ENCODE measurements around the gene ISX.

Gene ISX

GRCh38 chr22:35051013-35051535 lies 14.9 kb upstream of the ISX start:
- intact Hi-C loops (cut with DNase I) = no loop called here
- DNase-seq = no peak

- no peak for DNase-seq
- intact Hi-C loops (cut with DNase I) = no loop called here
Observed at GRCh38 chr22:35051791-35052190, 14.2 kb upstream of the ISX start.

- intact Hi-C loops (cut with DNase I) = no loop called here
Observed at GRCh38 chr22:35053060-35053835, 12.7 kb upstream of the ISX start.

GRCh38 chr22:35054064-35054463 lies 11.9 kb upstream of the ISX start:
- no peak for DNase-seq
- intact Hi-C loops (cut with DNase I) = no loop called here

More at GRCh38 chr22:35053060-35053835, 12.7 kb upstream of the ISX start:
- no peak for DNase-seq

GRCh38 chr22:35056486-35056885 lies 9.5 kb upstream of the ISX start:
- intact Hi-C loops (cut with DNase I) = no loop called here
- DNase-seq = no peak

- intact Hi-C loops (cut with DNase I) = no loop called here
- no peak for DNase-seq
Observed at GRCh38 chr22:35057155-35057554, 8.8 kb upstream of the ISX start.

- intact Hi-C loops (cut with DNase I) = no loop called here
- DNase-seq = no peak
Observed at GRCh38 chr22:35059632-35060031, 6.3 kb upstream of the ISX start.

GRCh38 chr22:35064664-35065063 lies 1.3 kb upstream of the ISX start:
- intact Hi-C loops (cut with DNase I) = no loop called here
- no peak for DNase-seq

- no peak for DNase-seq
- intact Hi-C loops (cut with DNase I) = no loop called here
Observed at GRCh38 chr22:35065183-35065582, 775 bp upstream of the ISX start.

- no peak for DNase-seq
- intact Hi-C loops (cut with DNase I) = no loop called here
Observed at GRCh38 chr22:35066768-35067167, 810 bp downstream of the ISX start.

- intact Hi-C loops (cut with DNase I) = no loop called here
- DNase-seq = no peak
Observed at GRCh38 chr22:35069541-35069940, 3.6 kb downstream of the ISX start.

GRCh38 chr22:35070451-35071093 lies 4.6 kb downstream of the ISX start:
- intact Hi-C loops (cut with DNase I) = no loop called here
- no peak for DNase-seq

GRCh38 chr22:35071784-35072183 lies 5.8 kb downstream of the ISX start:
- DNase-seq = no peak
- intact Hi-C loops (cut with DNase I) = no loop called here

GRCh38 chr22:35072925-35073324 lies 7.0 kb downstream of the ISX start:
- DNase-seq = no peak
- intact Hi-C loops (cut with DNase I) = no loop called here

GRCh38 chr22:35074583-35074982 lies 8.6 kb downstream of the ISX start:
- intact Hi-C loops (cut with DNase I) = no loop called here
- DNase-seq = no peak

GRCh38 chr22:35076630-35077029 lies 10.7 kb downstream of the ISX start:
- DNase-seq = no peak
- intact Hi-C loops (cut with DNase I) = no loop called here

GRCh38 chr22:35085621-35086020 lies 19.7 kb downstream of the ISX start:
- no peak for DNase-seq
- intact Hi-C loops (cut with DNase I) = no loop called here

GRCh38 chr22:35089139-35089538 lies 23.2 kb downstream of the ISX start:
- intact Hi-C loops (cut with DNase I) = no loop called here
- no peak for DNase-seq

GRCh38 chr22:35092406-35092805 lies 26.4 kb downstream of the ISX start:
- no peak for DNase-seq

GRCh38 chr22:35098921-35099320 lies 33.0 kb downstream of the ISX start:
- intact Hi-C loops (cut with DNase I) = no loop called here
- no peak for DNase-seq

More at GRCh38 chr22:35092406-35092805, 26.4 kb downstream of the ISX start:
- intact Hi-C loops (cut with DNase I) = no loop called here

GRCh38 chr22:35099883-35100282 lies 33.9 kb downstream of the ISX start:
- DNase-seq = no peak
- intact Hi-C loops (cut with DNase I) = no loop called here

GRCh38 chr22:35102663-35103062 lies 36.7 kb downstream of the ISX start:
- intact Hi-C loops (cut with DNase I) = no loop called here
- no peak for DNase-seq
